ENCODE results near the gene C8A. TPM values are rescaled to one million over a fixed set of nuclear protein-coding genes. Genes with fewer than 3 reads are reported as not detected.

C8A gene
- not detected in 2 replicates for polyA plus RNA-seq (2013)

DNA sequence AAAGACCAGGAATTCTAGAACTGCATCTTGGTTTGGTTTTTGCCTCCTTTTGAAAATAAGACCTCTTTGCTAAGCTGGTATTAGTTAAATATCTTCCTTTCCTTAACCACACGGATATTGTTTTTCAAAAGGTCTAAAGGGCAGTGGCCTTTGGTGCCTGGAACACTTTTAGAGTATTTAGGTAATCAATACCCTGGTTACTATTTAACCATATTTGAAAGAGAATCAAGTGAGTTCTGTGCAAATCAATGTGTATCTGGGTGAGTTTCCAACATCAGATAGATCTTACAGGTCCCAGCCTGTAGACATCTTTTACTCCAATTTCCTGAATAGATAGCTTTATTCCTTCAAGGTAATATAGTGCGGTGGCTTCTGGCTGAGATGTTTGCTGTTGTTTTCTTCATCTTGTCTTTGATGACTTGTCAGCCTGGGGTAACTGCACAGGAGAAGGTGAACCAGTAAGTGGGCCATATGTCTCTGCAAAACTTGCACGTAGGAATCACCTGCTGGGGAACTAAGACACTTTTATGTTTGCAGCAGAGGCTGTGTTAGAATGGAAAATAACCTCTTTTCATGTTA, at the start of gene C8A:
Gene C8A, plus strand, starts transcription at position 277 of the 579 bp plus-strand sequence. Its CDS starts 105 bp downstream, at position 382.
- no peak within 1 kb of the TSS for H3K4ac ChIP-seq (ENCODE audit: low read depth, low read length)
- no peak within 1 kb of the TSS for H4K8ac ChIP-seq (ENCODE audit: low read depth, low read length)
- H3K9me3 ChIP-seq (ENCODE audit: insufficient read depth, low read depth, low read length) = no peaks in the 10 kb centered on the region
- H3K4me1 ChIP-seq (ENCODE audit: control insufficient read depth in 1 of 2, insufficient read depth in 2 of 2, low read length in 2 of 2) = no peaks in the 10 kb centered on the region
- no peak within 1 kb of the TSS for H3K27ac ChIP-seq (ENCODE audit: low read depth, low read length)
- no peak within 1 kb of the TSS for H3K4me2 ChIP-seq (ENCODE audit: low read length)
- H2AFZ ChIP-seq (ENCODE audit: insufficient read depth, low read length, poor library complexity) = no peak within 1 kb of the TSS
- H3K79me1 ChIP-seq (ENCODE audit: low read length) = no peaks in the 10 kb centered on the region
- H3K9ac ChIP-seq (ENCODE audit: low read length) = no peak within 1 kb of the TSS
- H3K14ac ChIP-seq (ENCODE audit: low read length) = no peak within 1 kb of the TSS
- H2BK120ac ChIP-seq (ENCODE audit: insufficient read depth, low read length, poor library complexity) = no peak within 1 kb of the TSS
- no peak for DNase-seq
- no peaks in the 10 kb centered on the region for H3K36me3 ChIP-seq (ENCODE audit: control insufficient read depth in 1 of 2, insufficient read depth in 2 of 2, low read length in 2 of 2)
- no CpG with 5 or more reads among the region's 3 CpGs for WGBS (ENCODE audit: extremely low coverage, insufficient coverage, insufficient read length)
- H3K4me3 ChIP-seq (ENCODE audit: low read depth, low read length) = no peak within 1 kb of the TSS
- no peaks in the 10 kb centered on the region for H3K79me2 ChIP-seq (ENCODE audit: control insufficient read depth, insufficient read depth, low read length, poor library complexity)
- H3K23ac ChIP-seq (ENCODE audit: low read length) = no peak within 1 kb of the TSS
- H2BK12ac ChIP-seq (ENCODE audit: low read length) = no peak within 1 kb of the TSS
- H2BK5ac ChIP-seq (ENCODE audit: low read depth, low read length, poor library complexity) = no peak within 1 kb of the TSS
- no peak within 1 kb of the TSS for H4K91ac ChIP-seq (ENCODE audit: low read depth, low read length)
- no peak within 1 kb of the TSS for H4K12ac ChIP-seq (ENCODE audit: low read depth, low read length)
- no peak within 1 kb of the TSS for H2AK5ac ChIP-seq (ENCODE audit: low read length)
- no peaks in the 10 kb centered on the region for H3K27me3 ChIP-seq (ENCODE audit: insufficient read depth, low read length)
- no peak within 1 kb of the TSS for H3K18ac ChIP-seq (ENCODE audit: low read length)

DNA sequence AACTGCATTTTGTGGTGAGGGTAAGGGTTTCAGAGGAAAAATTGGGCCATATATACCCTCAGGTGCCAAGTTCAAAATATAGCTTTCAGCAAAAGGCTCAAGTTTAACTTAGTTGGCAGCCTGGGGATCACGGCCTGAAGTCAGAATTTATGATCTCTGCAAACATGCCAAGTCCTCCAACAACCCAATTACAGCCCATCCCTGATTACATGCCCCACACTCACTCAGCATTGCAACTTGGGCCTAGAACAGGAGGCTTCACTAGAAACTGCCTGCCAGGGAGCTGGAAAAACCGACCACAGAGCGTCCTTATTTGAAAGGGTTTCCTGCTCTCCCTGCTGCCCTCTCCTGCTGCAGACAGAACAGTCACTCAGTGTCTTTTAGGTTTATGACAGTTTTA, 47.8 kb upstream of the C8A start:
- Histone ChIP-seq H3K27ac (ENCODE audit: low read depth, low read length) (no peak overlapping the region), H3K79me1 (ENCODE audit: low read length) (no peaks in the 10 kb centered on the region), H3K79me2 (ENCODE audit: control insufficient read depth, insufficient read depth, low read length, poor library complexity) (no peaks in the 10 kb centered on the region), H3K9me3 (ENCODE audit: insufficient read depth, low read depth, low read length) (peaks cover 1% of the 10 kb centered on the region), H2AK5ac (ENCODE audit: low read length) (no peak overlapping the region), H3K4me1 (ENCODE audit: control insufficient read depth in 1 of 2, insufficient read depth in 2 of 2, low read length in 2 of 2) (peaks cover 0 to 3% of the 10 kb centered on the region in 2 experiments), H3K36me3 (ENCODE audit: control insufficient read depth in 1 of 2, insufficient read depth in 2 of 2, low read length in 2 of 2) (no peaks in the 10 kb centered on the region), H3K4me2 (ENCODE audit: low read length) (no peak overlapping the region), H4K8ac (ENCODE audit: low read depth, low read length) (no peak overlapping the region), H2AFZ (ENCODE audit: insufficient read depth, low read length, poor library complexity) (no peak overlapping the region), H2BK12ac (ENCODE audit: low read length) (no peak overlapping the region), H3K18ac (ENCODE audit: low read length) (no peak overlapping the region), H3K4ac (ENCODE audit: low read depth, low read length) (no peak overlapping the region), H4K91ac (ENCODE audit: low read depth, low read length) (no peak overlapping the region), H3K23ac (ENCODE audit: low read length) (no peak overlapping the region), H3K14ac (ENCODE audit: low read length) (no peak overlapping the region), H2BK5ac (ENCODE audit: low read depth, low read length, poor library complexity) (no peak overlapping the region), H4K12ac (ENCODE audit: low read depth, low read length) (no peak overlapping the region), H2BK120ac (ENCODE audit: insufficient read depth, low read length, poor library complexity) (no peak overlapping the region), H3K4me3 (ENCODE audit: low read depth, low read length) (no peak overlapping the region), H3K9ac (ENCODE audit: low read length) (no peak overlapping the region), H3K27me3 (ENCODE audit: insufficient read depth, low read length) (no peaks in the 10 kb centered on the region)
- WGBS (ENCODE audit: extremely low coverage, insufficient coverage, insufficient read length) = no CpG with 5 or more reads among the region's 3 CpGs
- no peak for DNase-seq

DNA sequence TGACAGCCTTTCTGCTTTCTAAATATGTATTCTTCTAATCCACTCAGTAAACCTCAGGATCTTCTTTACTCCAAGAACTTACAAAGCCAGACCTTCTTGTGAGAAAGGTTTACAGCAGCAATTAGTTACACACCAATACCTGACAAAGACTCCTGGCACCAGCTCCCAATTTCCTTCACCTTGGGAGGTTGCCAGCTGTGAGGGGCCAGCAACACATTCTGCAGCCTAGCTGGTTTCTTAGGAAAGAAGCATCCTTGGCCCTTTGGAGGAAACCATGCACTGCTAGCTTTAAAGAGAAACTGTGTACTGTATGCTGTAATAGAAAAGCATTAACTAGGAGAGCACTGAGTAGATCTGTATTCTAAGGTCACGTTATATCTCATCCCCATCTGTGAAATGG, 46.2 kb upstream of the C8A start:
- H3K4me2 ChIP-seq (ENCODE audit: low read length) = no peak overlapping the region
- no peak for DNase-seq
- H4K91ac ChIP-seq (ENCODE audit: low read depth, low read length) = no peak overlapping the region
- H3K27ac ChIP-seq (ENCODE audit: low read depth, low read length) = no peak overlapping the region
- H3K9ac ChIP-seq (ENCODE audit: low read length) = no peak overlapping the region
- no peaks in the 10 kb centered on the region for H3K36me3 ChIP-seq (ENCODE audit: control insufficient read depth in 1 of 2, insufficient read depth in 2 of 2, low read length in 2 of 2)
- no peaks in the 10 kb centered on the region for H3K79me1 ChIP-seq (ENCODE audit: low read length)
- H3K4me3 ChIP-seq (ENCODE audit: low read depth, low read length) = no peak overlapping the region
- H3K14ac ChIP-seq (ENCODE audit: low read length) = no peak overlapping the region
- H2AK5ac ChIP-seq (ENCODE audit: low read length) = no peak overlapping the region
- peaks cover 0 to 3% of the 10 kb centered on the region in 2 experiments for H3K4me1 ChIP-seq (ENCODE audit: control insufficient read depth in 1 of 2, insufficient read depth in 2 of 2, low read length in 2 of 2)
- no peak overlapping the region for H2BK120ac ChIP-seq (ENCODE audit: insufficient read depth, low read length, poor library complexity)
- no peak overlapping the region for H3K4ac ChIP-seq (ENCODE audit: low read depth, low read length)
- H3K9me3 ChIP-seq (ENCODE audit: insufficient read depth, low read depth, low read length) = peaks cover 1% of the 10 kb centered on the region
- H2BK5ac ChIP-seq (ENCODE audit: low read depth, low read length, poor library complexity) = no peak overlapping the region
- no peak overlapping the region for H3K18ac ChIP-seq (ENCODE audit: low read length)
- H3K79me2 ChIP-seq (ENCODE audit: control insufficient read depth, insufficient read depth, low read length, poor library complexity) = no peaks in the 10 kb centered on the region
- H4K8ac ChIP-seq (ENCODE audit: low read depth, low read length) = no peak overlapping the region
- no peak overlapping the region for H2AFZ ChIP-seq (ENCODE audit: insufficient read depth, low read length, poor library complexity)
- no peak overlapping the region for H3K23ac ChIP-seq (ENCODE audit: low read length)
- no CpG with 5 or more reads among the region's 1 CpG for WGBS (ENCODE audit: extremely low coverage, insufficient coverage, insufficient read length)
- no peak overlapping the region for H4K12ac ChIP-seq (ENCODE audit: low read depth, low read length)
- no peak overlapping the region for H2BK12ac ChIP-seq (ENCODE audit: low read length)
- no peaks in the 10 kb centered on the region for H3K27me3 ChIP-seq (ENCODE audit: insufficient read depth, low read length)

DNA sequence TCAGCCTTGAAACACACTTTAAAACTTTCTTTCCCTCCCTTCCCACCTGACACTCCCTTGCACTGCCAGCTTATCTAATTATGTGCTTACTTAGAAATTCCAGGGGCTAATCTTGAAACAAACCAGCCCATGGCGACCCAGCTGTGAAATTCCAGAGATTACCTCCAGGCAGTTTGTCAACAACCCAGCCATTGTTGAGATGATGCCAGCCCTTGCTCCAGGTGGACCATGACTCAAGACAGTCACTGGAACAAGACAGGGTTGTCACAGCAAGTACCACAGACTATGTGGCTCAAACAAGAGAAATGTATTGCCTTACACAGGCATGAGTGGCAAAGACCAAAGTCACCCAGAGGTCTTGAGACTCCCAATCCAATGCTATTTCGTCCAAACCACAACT, 43.3 kb upstream of the C8A start:
- H2BK120ac ChIP-seq (ENCODE audit: insufficient read depth, low read length, poor library complexity) = no peak overlapping the region
- peak; percentile 55 to 74 for DNase-seq
- H4K91ac ChIP-seq (ENCODE audit: low read depth, low read length) = no peak overlapping the region
- WGBS (ENCODE audit: extremely low coverage, insufficient coverage, insufficient read length) = no CpG with 5 or more reads among the region's 2 CpGs
- H3K23ac ChIP-seq (ENCODE audit: low read length) = no peak overlapping the region
- no peak overlapping the region for H2BK12ac ChIP-seq (ENCODE audit: low read length)
- peaks cover 3% of the 10 kb centered on the region for H3K9me3 ChIP-seq (ENCODE audit: insufficient read depth, low read depth, low read length)
- no peaks in the 10 kb centered on the region for H3K27me3 ChIP-seq (ENCODE audit: insufficient read depth, low read length)
- no peak overlapping the region for H3K4ac ChIP-seq (ENCODE audit: low read depth, low read length)
- no peak overlapping the region for H4K8ac ChIP-seq (ENCODE audit: low read depth, low read length)
- no peaks in the 10 kb centered on the region for H3K79me1 ChIP-seq (ENCODE audit: low read length)
- no peak overlapping the region for H3K27ac ChIP-seq (ENCODE audit: low read depth, low read length)
- no peak overlapping the region for H3K9ac ChIP-seq (ENCODE audit: low read length)
- no peaks in the 10 kb centered on the region for H3K36me3 ChIP-seq (ENCODE audit: control insufficient read depth in 1 of 2, insufficient read depth in 2 of 2, low read length in 2 of 2)
- no peak overlapping the region for H2AFZ ChIP-seq (ENCODE audit: insufficient read depth, low read length, poor library complexity)
- no peaks in the 10 kb centered on the region for H3K79me2 ChIP-seq (ENCODE audit: control insufficient read depth, insufficient read depth, low read length, poor library complexity)
- no peak overlapping the region for H4K12ac ChIP-seq (ENCODE audit: low read depth, low read length)
- no peak overlapping the region for H3K18ac ChIP-seq (ENCODE audit: low read length)
- peaks cover 0 to 3% of the 10 kb centered on the region in 2 experiments for H3K4me1 ChIP-seq (ENCODE audit: control insufficient read depth in 1 of 2, insufficient read depth in 2 of 2, low read length in 2 of 2)
- peak overlapping the region; percentile 33 for H3K4me2 ChIP-seq (ENCODE audit: low read length)
- no peak overlapping the region for H3K4me3 ChIP-seq (ENCODE audit: low read depth, low read length)
- H3K14ac ChIP-seq (ENCODE audit: low read length) = no peak overlapping the region
- H2AK5ac ChIP-seq (ENCODE audit: low read length) = no peak overlapping the region
- no peak overlapping the region for H2BK5ac ChIP-seq (ENCODE audit: low read depth, low read length, poor library complexity)

Measured in trophoblast cell (in vitro differentiated cells and primary cell).